ENCODE results near the gene ZNF576.
"Not testable (repeated sequence)": the region's sequence is repeated elsewhere in the genome, so short reads cannot be mapped to it uniquely, and the experiment has no call there.

The ZNF576 gene

DNA sequence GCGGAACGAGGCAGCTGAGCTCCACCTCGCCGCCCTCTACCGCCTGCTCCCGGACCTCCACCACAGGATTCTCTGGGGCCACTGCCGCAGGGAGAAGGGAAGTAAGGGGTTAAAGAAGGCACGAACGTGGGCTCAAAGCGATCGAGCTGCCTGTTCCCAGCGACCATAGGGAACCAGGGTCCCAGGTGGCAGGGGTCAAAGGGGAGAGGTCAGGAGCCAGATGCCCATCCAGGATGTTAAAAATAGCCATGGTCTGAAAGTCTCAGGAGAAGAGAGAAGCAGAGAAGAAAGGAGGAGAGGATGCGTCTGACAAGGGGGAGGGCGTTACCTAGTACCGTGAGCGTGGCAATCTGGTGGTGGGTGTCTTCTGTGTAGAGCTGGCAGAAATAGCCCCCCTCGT, 30.4 kb downstream of the ZNF576 start:
- DNase-seq (ENCODE audit: low spot score): no peak

DNA sequence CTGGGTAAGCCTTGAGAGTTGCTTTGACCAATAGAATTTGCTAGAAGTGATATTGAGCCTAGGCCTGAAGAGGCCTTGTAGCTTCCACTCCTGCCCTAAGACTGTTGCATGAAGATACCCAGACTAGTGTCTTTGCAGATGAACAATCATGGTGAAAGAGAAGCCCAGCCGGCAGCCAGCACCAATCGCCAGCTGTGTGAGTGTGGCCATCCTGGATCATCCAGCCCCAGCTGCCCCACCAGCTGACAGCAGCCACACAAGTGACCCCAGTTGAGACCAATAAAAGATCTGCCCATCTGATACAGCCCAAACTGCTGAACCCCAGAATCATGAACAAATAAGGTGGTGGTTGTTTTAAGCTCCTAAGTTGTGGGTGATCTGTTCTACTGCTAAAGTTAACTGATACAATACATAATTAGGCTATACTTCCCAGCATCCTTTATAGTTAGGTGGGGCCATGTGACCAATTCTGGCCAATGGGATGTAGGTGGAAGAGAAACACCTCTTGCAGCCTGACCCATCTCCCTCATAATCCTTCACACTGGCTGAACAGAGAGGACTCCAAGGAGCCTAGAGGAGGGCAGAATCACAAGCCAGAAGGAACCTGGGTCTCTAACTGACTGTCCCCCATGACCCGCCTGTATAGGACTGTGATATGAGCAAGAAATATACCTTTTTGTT, 32.4 kb downstream of the ZNF576 start:
- DNase-seq (ENCODE audit: low spot score): no peak

DNA sequence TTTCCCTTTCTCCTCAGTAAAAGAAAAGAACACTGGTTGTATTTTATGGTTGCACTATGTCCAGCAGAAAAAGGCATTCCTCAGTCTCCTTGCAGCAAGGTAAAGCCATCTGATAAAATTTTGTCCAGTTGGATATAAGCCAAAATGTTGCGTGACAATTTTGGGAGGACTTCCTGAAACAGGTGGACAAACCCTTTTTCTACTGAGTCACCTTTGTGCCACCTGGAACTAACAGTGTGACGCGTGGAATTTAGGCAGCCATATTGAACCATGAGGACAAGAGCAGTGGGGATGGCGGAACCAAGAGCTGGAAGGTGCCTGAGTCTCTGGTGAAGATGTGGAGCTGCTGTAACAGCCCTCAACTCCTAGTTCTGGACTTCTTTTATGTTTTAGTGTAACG, 35.1 kb downstream of the ZNF576 start:
- no peak for DNase-seq (ENCODE audit: low spot score)

DNA sequence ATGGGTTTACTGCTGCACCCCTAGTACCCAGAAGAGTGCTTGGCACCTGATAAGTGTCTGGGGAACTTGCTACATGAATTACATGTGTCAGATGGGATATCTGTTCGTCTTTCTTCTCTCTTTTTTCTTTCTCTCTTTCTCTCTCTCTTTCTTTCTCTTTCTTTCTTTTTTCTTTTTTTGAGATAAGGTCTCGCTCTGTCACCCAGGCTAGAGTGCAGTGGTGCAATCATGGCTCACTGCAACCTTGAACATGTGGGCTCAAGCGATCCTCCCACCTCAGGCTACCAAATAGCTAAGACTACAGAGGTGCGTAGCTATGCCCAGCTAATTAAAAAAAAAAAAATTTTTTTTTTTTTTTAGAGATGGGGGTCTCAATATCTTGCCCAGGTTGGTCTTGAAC, 37.1 kb downstream of the ZNF576 start:
- DNase-seq (ENCODE audit: low spot score): no peak

DNA sequence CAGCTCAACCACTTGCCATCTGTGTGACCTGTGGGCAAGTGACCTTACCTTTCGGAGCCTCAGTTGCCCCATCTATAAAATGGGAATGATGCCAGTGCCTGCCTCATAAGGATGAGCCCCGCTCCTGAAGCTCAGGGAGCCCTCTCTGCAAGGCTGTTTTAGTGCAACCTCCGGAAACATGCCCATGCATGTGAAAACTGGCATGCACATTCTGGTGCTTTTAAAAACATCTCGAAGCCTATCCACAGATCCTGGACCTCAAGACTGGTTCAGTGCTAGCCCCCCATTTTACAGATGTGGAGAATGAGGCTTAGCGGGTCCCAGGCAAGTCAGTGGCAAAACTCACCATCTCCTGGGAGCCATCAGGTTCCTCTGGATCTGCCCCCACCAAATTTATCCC, 37.7 kb downstream of the ZNF576 start:
- DNase-seq (ENCODE audit: low spot score): no peak

DNA sequence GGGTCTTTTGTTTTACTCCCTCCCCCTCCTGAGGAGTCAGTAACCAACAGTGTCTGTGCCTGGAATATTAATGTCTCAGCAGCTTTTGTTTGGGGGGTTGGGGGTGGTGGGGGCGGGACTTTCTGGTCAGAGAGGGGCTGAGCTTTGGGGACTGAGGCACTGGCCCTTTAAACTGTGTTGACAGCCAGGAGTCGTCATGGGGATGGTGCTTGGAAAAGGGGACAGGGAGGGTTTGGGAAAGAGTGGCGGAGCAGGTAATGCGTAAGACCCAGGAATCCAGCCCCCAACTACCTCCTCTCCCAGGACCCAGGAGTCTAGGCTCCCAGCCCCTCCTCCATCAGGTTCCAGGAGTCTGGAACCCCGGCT, 38.1 kb downstream of the ZNF576 start:
- DNase-seq (ENCODE audit: low spot score): no peak

DNA sequence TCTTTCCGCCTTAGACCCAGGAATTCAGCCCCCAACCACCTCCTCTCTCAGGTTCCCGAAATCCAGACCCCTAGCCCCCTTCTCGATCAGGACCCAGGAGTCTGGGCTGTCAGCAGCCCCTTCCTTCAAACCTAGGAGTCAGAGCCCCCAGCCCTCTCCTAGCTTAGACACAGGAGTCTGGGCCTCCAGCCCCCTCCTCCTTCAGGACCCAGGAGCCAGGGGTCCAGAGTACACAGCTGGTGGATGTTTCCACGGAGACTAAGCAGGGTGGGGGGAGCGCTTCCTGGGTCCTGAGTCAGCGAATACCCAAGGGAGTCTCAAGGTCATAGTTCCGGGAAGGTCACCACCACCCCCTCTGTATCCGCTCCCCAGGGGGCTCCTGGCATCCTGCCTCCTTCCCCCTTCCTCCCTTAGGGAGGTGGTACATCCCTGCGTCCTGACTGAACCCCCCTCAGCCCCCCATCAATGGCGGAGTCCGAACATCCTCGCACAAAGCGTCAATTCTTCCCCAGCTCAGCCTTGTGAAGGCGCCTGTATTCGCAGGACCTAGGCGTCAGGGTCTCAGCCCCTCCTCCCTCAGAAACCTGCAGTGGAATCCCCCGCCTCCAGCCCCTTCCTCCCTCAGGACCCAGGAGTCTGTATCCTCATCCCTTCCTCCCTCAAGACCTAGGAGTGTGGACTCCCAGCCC, 38.6 kb downstream of the ZNF576 start:
- no peak for DNase-seq (ENCODE audit: low spot score)

DNA sequence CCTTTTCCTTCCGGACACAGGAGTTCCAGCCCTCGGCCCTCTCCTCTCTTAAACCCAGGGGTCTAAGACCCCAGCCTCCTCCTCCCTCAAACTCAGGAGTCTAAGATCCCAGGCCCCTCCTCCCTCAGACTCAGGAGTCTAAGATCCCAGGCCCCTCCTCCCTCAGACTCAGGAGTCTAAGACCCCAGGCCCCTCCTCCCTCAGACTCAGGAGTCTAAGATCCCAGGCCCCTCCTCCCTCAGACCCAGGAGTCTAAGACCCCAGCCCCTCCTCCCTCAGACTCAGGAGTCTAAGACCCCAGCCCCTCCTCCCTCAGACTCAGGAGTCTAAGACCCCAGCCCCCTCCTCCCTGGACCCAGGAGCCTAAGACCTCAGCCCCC, 39.2 kb downstream of the ZNF576 start:
- not testable (repeated sequence) for DNase-seq (ENCODE audit: low spot score)

DNA sequence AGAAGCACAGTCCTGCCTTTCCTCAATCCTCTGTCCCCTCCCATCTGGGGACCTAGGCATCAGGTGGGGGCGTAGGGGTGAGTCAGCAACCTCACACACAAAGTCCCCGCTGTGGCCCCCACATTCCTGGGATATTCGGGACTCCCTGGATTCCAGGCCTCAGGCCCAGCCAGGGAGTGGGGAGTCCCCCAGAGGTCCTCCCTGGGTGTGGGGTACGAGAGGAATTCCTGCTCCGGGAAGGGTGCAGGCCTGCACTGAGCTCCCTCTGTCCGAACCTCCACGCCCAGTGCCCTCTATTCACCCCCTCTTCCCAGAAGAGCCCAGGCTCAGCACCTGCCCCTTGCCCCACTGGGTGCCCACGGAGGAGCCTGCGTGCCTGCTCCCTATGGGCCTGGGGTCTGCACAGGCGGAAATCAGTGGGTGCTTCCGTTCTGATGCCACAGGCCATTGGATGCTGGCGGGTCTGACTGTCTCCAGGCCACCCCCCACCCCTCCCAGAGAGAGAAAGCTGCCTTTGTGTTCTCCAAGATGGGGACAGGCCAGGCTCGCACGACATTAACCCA, 39.8 kb downstream of the ZNF576 start:
- no peak for DNase-seq (ENCODE audit: low spot score)

DNA sequence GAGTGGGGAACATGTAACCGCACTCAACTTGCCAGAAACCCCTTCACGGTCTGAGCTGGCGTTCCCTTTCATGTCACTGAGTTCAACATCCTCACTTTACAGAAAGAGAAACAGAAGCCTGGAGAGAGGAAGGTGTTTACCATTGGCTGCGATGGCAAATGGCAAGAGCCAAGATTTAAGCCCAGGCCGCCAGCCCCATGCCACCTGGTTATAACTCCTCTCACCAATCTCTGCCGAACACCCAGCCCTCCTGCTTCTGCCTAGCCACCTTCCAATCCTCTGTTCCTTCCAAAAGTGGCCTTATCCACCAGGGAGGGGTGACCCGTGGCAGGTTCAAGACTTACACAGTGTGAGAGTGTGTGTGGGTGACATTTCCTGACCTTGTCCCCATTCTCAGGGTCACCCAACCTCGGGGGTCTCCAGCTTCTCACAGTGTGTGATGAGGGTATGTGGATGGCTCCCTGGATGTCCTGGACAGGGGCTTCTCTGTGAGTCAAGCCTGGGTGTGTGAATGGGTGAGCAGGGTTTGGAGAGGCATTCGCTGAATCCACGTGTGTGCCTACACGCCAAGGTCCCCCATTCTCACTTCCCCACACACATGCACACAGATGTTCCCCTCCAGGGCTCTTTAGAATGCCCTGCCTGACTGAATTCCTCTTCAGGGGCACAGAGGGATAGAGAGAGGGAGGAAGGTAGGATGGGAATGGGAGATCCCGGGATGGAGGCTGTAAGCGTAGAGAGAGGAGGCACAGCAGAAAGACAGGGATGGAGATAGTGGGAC, 42.0 kb downstream of the ZNF576 start:
- no peak for DNase-seq (ENCODE audit: low spot score)

DNA sequence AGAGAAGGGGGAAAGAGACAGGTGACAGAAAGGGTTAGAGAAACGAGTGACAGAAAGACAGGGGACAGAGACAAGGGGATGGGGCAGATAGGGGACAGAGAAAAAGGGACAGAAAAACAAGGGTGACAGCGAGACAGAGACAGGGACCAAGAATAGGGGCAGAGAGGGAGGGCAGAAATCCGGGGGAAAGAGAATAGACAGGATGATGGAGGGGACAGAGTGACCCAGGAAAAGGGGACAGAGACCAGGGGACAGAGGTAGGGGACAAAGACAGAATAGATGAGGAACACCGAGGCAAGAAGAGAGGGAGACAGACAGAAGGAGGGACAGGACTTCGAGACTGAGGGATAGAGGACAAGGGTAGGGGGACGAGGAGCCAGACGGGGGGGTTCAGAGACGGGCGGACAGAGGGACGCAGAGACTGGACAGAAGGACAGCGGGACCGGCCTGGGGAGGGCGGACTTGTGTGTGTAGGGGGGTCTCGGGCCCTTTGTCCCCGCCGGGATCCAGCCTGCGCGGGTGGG, 42.7 kb downstream of the ZNF576 start:
- DNase-seq (ENCODE audit: low spot score): no peak

DNA sequence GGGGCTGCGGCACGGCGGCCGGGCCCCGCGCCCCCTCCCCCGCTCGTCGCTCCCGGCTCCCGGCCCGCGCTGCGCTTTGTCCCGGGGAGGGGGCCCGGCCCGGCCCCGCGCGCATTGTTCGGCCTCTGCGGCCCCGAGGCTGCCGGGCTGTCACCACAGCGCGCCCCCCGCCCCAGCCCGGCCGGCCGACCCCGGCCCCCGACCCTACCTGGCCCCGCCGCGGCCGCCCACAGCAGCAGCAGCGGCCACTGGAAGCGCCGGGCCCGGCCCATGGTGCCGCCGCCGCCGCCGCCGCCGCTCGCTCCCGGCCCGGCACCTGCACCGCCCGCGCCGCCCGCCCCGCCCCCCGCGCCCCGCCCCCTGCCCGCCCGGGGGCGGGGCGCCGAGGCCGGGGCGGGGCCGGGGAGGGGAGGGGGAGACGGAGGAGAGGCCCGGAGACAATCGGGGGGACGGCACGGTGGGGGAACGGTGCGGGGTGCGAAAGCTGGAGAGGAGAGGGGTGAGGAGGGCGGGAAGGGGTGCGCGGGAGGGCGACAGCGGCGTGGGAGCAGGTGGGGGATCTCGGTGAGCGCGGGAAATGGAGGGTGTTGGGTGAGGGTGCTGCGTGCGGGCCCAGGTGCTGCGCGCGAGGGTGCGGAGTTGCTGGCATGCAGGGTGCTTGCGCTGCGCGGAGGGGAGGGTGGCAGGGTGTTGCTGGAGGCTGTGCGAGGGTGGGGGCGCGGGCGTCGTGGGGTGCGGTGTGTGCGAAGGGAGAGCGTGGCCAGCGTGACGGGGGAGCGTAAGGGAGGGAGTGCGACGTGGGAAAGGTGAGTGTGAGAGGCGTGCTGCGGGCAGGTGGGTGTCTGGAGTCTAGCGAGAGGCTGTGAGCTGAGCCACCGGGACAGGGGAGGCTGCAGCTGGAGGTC, 43.4 kb downstream of the ZNF576 start, which contains the start of gene CADM4:
CADM4 (minus strand) TSS at position 332 of the 905 bp plus-strand sequence; CDS start at position 272, 60 bp downstream.
- no peak for DNase-seq (ENCODE audit: low spot score)

DNA sequence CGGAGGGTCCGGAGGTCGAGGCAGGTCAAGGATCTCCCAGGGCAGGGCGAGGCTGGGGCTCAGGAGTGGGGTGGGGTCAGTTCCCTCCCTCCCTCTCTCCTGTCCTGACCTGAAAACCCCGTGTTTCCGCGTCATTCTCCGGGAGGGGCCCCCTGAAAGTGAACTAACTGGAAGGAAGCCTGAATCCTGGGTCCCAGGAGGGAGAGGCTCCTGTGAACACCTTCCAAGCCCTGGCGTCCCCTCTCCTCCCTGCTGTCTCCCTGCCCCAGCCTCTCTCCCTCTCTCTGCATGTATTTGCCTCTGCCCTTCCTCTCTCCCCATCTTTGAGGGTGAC, 44.0 kb downstream of the ZNF576 start:
- no peak for DNase-seq (ENCODE audit: low spot score)

DNA sequence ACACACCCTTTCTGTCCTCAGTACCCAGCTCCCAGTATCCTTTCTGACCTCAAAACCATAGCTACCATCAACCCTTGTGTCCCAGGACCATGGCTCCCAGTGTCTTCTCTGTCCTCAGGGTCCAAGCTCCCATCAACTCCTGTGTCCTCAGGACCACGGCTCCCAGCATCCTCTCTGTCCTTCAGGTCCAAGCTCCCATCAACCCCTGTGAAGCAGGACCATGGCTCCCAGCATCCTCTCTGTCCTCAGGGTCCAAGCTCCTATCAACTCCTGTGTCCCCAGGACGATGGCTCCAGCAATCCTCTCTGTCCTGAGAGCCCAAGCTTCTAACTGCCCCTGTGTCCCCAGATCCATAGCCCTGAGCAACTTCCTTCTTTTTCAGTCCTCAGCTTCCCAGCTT, 44.9 kb downstream of the ZNF576 start:
- no peak for DNase-seq (ENCODE audit: low spot score)

DNA sequence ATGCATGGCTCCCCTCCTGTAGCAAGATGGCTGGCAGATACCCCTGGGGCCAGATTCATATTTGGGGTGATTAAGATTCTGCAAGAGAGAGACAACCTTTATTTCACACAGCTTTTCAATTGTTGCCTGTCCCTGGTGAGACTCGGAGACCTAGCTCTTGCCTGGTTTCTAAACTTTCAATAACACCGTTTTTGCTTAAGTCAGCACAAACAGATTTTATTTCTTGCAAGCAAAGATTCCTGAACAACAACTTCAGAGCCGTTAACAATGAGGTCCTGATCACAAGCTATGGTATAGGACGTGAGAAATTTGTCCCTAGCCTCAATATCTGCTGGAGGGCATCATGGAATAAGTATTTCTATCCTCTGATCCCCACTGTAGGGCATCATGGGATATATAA, 46.1 kb downstream of the ZNF576 start:
- DNase-seq (ENCODE audit: low spot score): no peak

DNA sequence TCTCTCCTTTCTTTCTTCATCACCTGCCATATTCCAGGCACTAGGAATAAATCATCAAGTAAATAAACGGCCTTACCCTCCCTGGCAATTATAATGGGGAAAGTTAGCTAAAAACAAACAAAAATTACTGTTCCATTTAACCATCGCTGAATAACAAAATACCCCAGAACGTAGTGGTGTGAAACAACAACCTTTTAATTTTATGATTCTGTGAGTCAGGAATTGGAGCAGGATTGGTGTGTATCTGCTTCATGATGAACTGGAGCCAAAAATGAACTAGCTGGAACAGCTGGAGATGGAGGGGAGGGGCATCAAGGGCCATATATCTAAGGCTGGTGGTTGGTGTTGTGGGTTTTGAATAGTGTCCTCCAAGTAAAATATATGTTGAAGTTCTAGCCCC, 46.9 kb downstream of the ZNF576 start:
- DNase-seq (ENCODE audit: low spot score): no peak

DNA sequence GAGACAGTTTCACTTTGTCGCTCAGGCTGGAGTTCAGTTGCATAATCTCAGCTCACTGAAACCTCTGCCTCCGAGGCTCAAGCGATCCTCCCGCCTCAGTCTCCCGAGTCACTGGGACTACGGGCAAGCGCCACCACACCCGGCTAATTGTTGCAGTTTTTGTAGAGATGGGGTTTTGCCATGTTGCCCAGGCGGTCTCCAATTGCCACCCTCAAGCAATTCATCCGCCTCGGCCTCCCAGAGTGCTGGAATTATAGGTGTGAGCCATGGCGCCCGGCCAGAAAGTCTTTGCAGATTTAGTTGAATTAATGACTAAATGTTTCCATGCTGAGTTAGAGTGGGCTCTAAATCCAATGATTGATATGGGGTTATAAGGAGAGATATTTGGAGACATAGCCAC, 47.8 kb downstream of the ZNF576 start:
- DNase-seq (ENCODE audit: low spot score): no peak

DNA sequence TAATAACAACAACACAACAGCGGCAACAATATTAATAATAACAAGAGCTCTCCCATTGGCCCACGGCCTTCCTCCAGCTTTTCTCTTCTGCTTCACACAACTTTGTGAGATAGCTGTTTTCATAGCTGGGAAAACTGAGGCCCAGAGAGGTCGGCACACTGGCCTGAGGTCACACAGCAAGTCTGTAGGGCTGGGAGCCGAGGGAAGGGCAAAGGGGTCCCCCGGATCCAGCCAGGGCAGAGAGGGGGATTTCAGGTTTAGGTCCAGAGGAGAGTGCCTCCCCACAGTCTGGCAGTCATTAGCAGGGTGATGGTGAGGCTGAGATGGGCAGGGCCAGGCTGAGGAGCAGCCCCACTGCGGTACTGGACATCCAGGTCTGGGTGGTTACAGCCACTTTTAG, 52.2 kb downstream of the ZNF576 start:
- no peak for DNase-seq (ENCODE audit: low spot score)

DNA sequence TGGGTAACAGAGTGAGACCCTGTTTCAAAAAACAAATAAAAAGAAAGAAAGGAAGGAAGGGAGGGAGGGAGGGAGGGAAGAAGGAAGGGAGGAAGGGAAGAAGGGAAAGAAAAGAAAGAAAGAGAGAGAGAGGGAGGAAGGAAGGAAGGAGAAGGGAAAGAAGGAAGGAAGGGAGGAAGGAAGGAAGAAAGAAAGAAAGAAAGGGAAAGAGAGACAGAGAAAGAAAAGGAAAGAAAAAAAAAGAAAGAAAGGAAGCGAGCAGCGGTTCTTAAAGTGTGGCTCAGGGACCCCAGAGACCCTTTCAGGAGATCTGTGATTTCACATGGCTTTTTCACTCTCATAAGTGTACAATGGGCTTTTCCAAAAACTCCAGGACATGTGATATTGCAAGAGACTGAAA, 53.1 kb downstream of the ZNF576 start:
- DNase-seq (ENCODE audit: low spot score): no peak

DNA sequence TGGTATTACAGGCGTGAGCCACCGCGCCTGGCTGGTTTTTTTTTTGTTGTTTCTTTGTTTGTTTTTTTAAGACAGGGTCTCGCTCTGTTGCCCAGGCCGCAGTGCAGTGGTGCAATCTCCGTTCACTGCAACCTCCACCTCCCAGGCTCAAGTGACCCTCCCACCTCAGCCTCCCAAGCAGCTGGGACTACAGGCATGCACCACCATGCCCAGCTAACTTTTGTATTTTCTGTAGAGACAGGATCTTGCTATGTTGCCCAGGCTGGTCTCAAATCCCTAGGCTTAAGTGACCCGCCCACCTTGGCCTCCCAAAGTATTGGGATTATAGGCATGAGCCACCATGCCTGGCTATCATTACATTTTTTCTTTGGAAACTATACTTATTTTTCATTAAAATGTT, 53.9 kb downstream of the ZNF576 start:
- DNase-seq (ENCODE audit: low spot score): not testable (repeated sequence)

Data from hematopoietic multipotent progenitor cell treated with erythropoietin and hydrocortisone succinate and interleukin-3 and kit ligand, for 15 days (in vitro differentiated cells).